HCT116 (cell line): ENCODE data around the gene MPHOSPH8.
"Not testable (repeated sequence)": the region's sequence is repeated elsewhere in the genome, so short reads cannot be mapped to it uniquely, and the experiment has no call there.

Source experiments
- CEBPB ChIP-seq: IDR thresholded peaks from 2 replicates; pipeline ENCODE4 v1.6.1; 2012; ENCODE audit warnings: low read depth
- CTCF ChIP-seq, 3 experiments: fragments of 200-600 bp in 1 of 3; sonication (generic) in 1 of 3; IDR thresholded peaks in 2 of 3; conservative IDR thresholded peaks in 1 of 3; 2 replicates each; pipeline ENCODE4 v1.5.1; 2012 to 2017; ENCODE audit warnings: low read depth in 2 of 3, low read length in 2 of 3, antibody characterized with exemption in 1 of 3, borderline replicate concordance in 1 of 3, control low read depth in 1 of 3, mild to moderate bottlenecking in 1 of 3, mixed read lengths in 1 of 3, mixed run types in 1 of 3, moderate library complexity in 1 of 3; ENCODE audit not compliant: insufficient read depth in 1 of 3
- ELF1 ChIP-seq: IDR thresholded peaks from 2 replicates; pipeline ENCODE4 v1.6.1; 2012; ENCODE audit warnings: low read depth, borderline replicate concordance
- EZH2 ChIP-seq: fragments of 200-600 bp; sonication (generic); IDR thresholded peaks from 2 replicates; pipeline ENCODE4 v1.6.1; 2017; ENCODE audit warnings: antibody characterized with exemption, mixed run types
- FOSL1 ChIP-seq: IDR thresholded peaks from 2 replicates; pipeline ENCODE4 v1.6.1; 2012; ENCODE audit warnings: low read depth
- MAX ChIP-seq: IDR thresholded peaks from 2 replicates; pipeline ENCODE4 v1.6.1; 2012
- POLR2A ChIP-seq: IDR thresholded peaks from 2 replicates; pipeline ENCODE4 v1.7.0; 2011; ENCODE audit warnings: borderline replicate concordance; ENCODE audit not compliant: insufficient read depth, insufficient read length; ENCODE audit errors: extremely low read depth
- YY1 ChIP-seq: IDR thresholded peaks from 2 replicates; pipeline ENCODE4 v1.6.1; 2011; ENCODE audit warnings: low read length, low read depth, moderate library complexity, mild to moderate bottlenecking; ENCODE audit not compliant: insufficient replicate concordance; ENCODE audit errors: extremely low read depth
- ZBTB33 ChIP-seq: IDR thresholded peaks from 2 replicates; pipeline ENCODE4 v1.6.1; 2011; ENCODE audit warnings: mild to moderate bottlenecking, low read length, moderate library complexity; ENCODE audit not compliant: insufficient replicate concordance; ENCODE audit errors: extremely low read depth

- not testable (repeated sequence) for TF ChIP-seq POLR2A; CTCF (IDR thresholded peaks at IDR 0.05 in 2 of 3, conservative IDR thresholded peaks at IDR 0.05 in 1 of 3; ENCODE audit: borderline replicate concordance in 1 of 3, insufficient read depth in 1 of 3, low read depth in 2 of 3, low read length in 2 of 3); YY1; FOSL1; ZBTB33; MAX; CEBPB; ELF1; EZH2
Measured at GRCh38 chr13:19709782-19710181, 76.3 kb downstream of the MPHOSPH8 start.
